ENCODE measurements around the gene ZNF865.

ZNF865 gene

DNA sequence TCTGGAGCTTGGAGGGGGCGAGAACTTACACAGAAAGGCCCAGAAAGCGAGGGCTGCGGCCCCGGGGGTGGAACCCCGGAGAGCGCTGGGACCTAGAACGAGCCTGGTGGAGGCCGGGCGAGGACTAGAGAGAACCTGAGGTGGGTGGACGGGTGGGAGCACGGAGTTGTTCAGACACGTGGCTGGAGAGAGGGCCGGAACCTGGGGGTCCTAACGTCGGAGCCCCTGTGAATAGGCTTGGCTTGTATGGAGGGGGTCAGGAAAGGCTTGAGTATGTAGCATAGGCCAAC is 38.4 kb downstream of the ZNF865 start:
- H3K36me3 Mint-ChIP-seq (ENCODE audit: insufficient read depth): peaks cover 40% of the 10 kb centered on the region
- no peak for DNase-seq
- H3K4me1 Mint-ChIP-seq (ENCODE audit: low read depth in 2 of 2): peaks cover 44 to 45% of the 10 kb centered on the region in 2 donors
- ATAC-seq (replicated peaks): no peak
- H3K27ac Mint-ChIP-seq: peak overlapping the region; percentile 84 to 91
- peaks cover 0 to 2% of the 10 kb centered on the region in 2 donors for H3K9me3 Mint-ChIP-seq
- peaks cover 0 to 3% of the 10 kb centered on the region in 2 donors for H3K27me3 Mint-ChIP-seq
- H3K4me3 Mint-ChIP-seq: peak overlapping the region; percentile 84 to 93

DNA sequence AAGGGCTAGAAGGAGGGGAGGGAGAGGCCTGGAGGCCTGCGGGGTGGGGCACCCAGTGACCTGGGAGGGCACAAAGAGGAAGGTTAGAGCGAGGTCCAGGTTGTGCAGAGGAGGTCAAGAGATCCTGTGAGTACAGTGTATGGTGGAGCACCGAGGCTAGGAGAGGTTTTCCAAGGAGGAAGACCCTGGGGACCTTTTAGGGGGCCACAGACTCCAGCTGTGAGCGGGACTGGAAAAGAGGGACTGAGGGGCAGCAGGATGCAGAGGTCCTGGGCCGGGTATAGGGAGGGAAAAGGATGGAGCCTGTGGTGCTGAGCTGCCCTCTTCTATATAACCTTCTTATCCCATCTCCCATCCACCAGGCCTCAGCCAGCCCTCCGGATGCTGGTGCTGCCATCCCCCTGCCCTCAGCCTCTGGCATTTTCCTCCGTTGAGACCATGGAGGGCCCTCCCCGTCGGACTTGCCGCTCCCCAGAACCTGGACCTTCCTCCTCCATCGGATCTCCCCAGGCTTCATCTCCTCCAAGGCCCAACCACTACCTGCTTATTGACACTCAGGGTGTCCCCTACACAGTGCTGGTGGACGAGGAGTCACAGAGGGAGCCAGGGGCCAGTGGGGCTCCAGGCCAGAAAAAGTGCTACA is 38.9 kb downstream of the ZNF865 start:
- Mint-ChIP-seq H3K4me3 (peak overlapping the region; percentile 84 to 93), H3K27me3 (peaks cover 0 to 7% of the 10 kb centered on the region in 2 donors), H3K4me1 (ENCODE audit: low read depth in 2 of 2) (peaks cover 41 to 42% of the 10 kb centered on the region in 2 donors), H3K9me3 (no peaks in the 10 kb centered on the region), H3K27ac (peak overlapping the region; percentile 84 to 91), H3K36me3 (ENCODE audit: insufficient read depth) (peaks cover 38% of the 10 kb centered on the region)
- DNase-seq (no peak), ATAC-seq (replicated peaks) (no peak)

DNA sequence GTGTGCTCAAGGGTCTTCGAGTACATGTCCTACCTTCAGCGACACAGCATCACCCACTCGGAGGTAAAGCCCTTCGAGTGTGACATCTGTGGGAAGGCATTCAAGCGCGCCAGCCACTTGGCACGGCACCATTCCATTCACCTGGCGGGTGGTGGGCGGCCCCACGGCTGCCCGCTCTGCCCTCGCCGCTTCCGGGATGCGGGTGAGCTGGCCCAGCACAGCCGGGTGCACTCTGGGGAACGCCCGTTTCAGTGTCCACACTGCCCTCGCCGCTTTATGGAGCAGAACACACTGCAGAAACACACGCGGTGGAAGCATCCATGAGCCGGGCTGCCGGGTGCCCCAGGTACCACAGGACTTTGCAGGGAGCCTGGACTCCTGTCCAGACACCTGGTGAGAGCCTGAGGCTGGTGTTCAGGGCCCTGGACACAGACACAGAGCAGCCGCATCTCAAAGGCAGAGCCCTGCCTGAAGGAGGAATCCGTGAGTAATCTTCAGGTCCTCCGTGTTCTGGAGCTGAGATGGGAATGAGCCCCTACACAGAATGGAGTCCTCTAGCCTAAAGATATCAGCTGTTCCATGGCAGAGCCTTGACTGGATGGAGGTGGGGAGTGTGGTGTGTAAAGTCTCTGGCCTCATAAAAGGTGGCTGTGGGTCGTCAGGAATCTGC is 39.5 kb downstream of the ZNF865 start:
- ATAC-seq (replicated peaks) (no peak), DNase-seq (no peak)
- no peaks in the 10 kb centered on the region for H3K9me3 Mint-ChIP-seq
- H3K4me1 Mint-ChIP-seq (ENCODE audit: low read depth in 2 of 2): peaks cover 41 to 45% of the 10 kb centered on the region in 2 donors
- peaks cover 0 to 14% of the 10 kb centered on the region in 2 donors for H3K27me3 Mint-ChIP-seq
- peak overlapping the region; percentile 84 to 93 for H3K4me3 Mint-ChIP-seq
- H3K36me3 Mint-ChIP-seq (ENCODE audit: insufficient read depth): peaks cover 38% of the 10 kb centered on the region
- H3K27ac Mint-ChIP-seq: peak overlapping the region; percentile 84 to 91

DNA sequence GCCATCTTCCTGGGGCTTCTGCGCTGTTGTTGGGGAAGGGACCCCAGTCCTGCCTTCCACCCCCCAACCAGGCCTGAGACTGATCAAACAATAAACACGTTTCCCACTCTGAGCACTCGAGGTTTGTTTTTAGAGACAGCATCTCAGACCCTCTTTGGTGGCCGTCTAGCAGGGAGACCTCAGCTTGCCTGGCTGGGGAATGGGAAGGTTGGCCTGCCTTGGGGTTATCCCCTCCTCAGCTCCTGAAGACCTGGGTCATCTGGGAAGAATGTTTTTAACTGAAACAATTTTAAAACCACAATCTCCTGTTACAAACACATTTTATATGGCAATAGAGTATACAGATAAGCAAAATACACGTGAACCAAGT is 40.0 kb downstream of the ZNF865 start:
- DNase-seq (no peak), ATAC-seq (replicated peaks) (no peak)
- H3K27me3 Mint-ChIP-seq: peaks cover 0 to 15% of the 10 kb centered on the region in 2 donors
- peaks cover 32% of the 10 kb centered on the region for H3K36me3 Mint-ChIP-seq (ENCODE audit: insufficient read depth)
- H3K9me3 Mint-ChIP-seq: no peaks in the 10 kb centered on the region
- peak overlapping the region; percentile 37 to 48 for H3K4me3 Mint-ChIP-seq
- H3K4me1 Mint-ChIP-seq (ENCODE audit: low read depth in 2 of 2): peaks cover 36 to 42% of the 10 kb centered on the region in 2 donors
- H3K27ac Mint-ChIP-seq: no peak overlapping the region

DNA sequence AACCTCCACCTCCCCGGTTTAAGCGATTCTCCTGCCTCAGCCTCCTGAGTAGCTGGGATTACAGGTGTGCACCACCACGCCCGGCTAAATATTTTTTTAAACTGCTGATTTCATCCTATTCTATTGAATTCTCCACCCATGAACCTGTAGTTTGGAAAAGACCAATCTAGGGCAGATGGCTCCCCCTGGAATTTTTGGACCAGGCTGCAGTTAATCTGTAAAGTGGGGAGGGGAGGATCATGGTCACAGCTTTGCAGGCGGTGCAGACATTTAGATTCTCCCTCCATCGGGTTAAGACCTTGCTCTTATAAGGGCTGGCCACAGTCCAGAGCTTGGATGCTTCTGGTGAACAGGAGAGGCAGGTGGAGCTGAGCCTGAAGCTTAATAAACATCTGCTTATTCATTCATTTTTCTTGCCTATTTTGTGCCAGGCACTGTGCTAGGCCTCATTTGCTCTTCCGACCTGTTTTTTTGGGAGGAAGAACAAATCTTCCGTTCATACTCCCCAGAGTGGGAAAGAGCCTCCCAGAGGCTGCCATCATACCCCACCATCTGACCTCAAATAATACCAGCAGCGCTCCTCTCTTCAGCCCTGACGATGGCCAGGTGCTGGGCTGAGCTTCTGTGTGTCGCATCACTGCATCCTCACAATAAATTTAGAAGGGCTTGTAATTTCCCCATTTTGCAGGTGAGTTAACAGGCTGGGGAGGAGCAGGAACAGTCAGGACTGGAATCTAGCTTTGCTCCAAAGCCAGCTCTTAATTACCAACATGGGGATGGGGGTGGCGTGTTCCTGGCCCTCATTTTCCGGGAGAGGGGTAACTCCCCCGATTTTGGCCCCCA is 41.7 kb downstream of the ZNF865 start:
- Mint-ChIP-seq H3K4me3 (peak overlapping the region; percentile 61 to 71), H3K27me3 (peaks cover 0 to 15% of the 10 kb centered on the region in 2 donors), H3K9me3 (no peaks in the 10 kb centered on the region), H3K4me1 (ENCODE audit: low read depth in 2 of 2) (peaks cover 25 to 32% of the 10 kb centered on the region in 2 donors), H3K36me3 (ENCODE audit: insufficient read depth) (peaks cover 30% of the 10 kb centered on the region), H3K27ac (no peak overlapping the region)
- no peak for DNase-seq
- no peak for ATAC-seq (replicated peaks)

DNA sequence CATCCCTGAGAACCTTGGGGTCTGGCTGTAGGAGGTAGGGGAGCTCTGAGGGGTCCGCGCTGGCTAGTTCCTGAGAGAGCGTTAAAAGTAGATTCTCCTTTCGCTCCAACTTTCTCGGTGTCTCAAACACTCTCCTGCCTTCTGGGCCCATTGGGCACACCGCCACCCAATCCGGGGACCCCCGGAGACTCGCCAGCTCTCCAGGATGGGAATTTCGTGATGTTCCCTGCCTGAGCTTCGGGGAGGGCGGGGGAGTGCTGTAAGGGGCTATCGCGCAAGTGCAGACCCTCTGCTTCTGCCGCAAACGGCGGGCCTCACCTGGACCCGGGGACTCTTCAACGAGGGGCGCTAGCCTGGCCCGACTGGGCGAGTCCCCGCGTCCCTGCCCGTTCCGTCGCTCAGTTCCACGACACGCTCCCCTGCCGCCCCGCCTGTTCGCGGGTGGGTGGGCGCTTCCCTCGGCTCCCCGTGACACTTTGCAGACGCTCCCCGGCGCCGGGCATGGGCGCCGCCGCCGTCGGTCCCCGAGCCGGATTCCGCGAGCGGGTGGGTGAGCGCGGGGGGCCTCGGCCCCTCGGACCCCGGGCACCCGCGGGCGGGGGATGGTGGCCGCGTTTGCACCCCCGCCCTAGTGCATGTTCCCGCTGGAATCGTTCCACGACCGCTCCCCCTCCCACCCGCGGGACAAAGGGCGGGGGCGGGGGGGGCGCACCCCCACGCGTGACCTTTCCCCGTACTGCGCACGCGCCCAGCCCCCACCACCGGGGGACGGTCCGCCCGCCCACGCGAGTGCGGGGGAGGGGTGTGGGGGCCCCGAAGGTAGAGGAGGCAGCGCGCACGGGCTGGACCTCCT is 42.5 kb downstream of the ZNF865 start, which contains the start of gene CCDC106:
Gene CCDC106 (plus strand): TSS at position 481 of the 853 bp plus-strand sequence. CDS start 835 bp downstream, outside the sequence.
- H3K27me3 Mint-ChIP-seq: peaks cover 0 to 15% of the 10 kb centered on the region in 2 donors
- peaks cover 21 to 29% of the 10 kb centered on the region in 2 donors for H3K4me1 Mint-ChIP-seq (ENCODE audit: low read depth in 2 of 2)
- ATAC-seq (replicated peaks) (peak; percentile 26), DNase-seq (peak in 1 of 3 experiments; percentile 17)
- H3K27ac Mint-ChIP-seq: peak within 1 kb of the TSS; percentile 51 to 79
- peaks cover 27% of the 10 kb centered on the region for H3K36me3 Mint-ChIP-seq (ENCODE audit: insufficient read depth)
- H3K9me3 Mint-ChIP-seq: no peaks in the 10 kb centered on the region
- peak within 1 kb of the TSS; percentile 61 to 82 for H3K4me3 Mint-ChIP-seq

DNA sequence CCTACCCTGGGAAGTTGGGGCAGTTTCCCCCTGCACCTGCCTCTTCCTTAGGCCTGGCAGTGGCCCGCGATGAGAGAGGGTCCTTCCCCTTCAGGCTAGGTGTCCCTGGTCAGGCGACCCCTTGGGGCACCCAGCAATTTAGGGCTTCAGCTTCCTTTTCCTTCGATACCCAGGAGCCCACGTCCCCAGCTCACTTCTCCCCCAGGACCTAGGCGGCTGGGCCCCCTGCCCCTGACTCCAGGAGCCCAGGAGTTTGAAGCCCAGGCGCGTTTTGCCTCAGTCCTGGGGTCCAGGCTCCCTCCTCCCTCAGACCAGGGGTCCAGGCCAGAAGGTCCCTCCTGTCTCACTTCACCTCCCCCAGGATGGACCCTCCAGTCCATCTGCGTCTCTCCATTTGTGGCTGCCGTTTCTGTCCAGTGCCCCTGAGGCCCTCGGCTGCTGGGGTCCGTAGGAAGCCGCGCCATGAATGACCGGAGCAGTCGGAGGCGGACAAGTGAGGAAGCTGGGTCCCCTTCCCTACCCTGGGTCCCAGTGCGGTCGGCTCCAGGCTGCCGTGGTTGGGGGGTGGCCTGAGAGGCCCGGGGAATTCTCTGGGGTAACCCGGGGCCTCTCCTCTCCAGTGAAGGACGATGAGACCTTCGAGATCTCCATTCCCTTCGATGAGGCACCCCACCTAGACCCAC is 43.3 kb downstream of the ZNF865 start:
- H3K36me3 Mint-ChIP-seq (ENCODE audit: insufficient read depth): peaks cover 26% of the 10 kb centered on the region
- DNase-seq (no peak), ATAC-seq (replicated peaks) (no peak)
- H3K4me1 Mint-ChIP-seq (ENCODE audit: low read depth in 2 of 2): peaks cover 15 to 26% of the 10 kb centered on the region in 2 donors
- no peaks in the 10 kb centered on the region for H3K9me3 Mint-ChIP-seq
- peak overlapping the region; percentile 51 to 79 for H3K27ac Mint-ChIP-seq
- peak overlapping the region; percentile 60 to 82 for H3K4me3 Mint-ChIP-seq
- H3K27me3 Mint-ChIP-seq: peaks cover 0 to 15% of the 10 kb centered on the region in 2 donors

DNA sequence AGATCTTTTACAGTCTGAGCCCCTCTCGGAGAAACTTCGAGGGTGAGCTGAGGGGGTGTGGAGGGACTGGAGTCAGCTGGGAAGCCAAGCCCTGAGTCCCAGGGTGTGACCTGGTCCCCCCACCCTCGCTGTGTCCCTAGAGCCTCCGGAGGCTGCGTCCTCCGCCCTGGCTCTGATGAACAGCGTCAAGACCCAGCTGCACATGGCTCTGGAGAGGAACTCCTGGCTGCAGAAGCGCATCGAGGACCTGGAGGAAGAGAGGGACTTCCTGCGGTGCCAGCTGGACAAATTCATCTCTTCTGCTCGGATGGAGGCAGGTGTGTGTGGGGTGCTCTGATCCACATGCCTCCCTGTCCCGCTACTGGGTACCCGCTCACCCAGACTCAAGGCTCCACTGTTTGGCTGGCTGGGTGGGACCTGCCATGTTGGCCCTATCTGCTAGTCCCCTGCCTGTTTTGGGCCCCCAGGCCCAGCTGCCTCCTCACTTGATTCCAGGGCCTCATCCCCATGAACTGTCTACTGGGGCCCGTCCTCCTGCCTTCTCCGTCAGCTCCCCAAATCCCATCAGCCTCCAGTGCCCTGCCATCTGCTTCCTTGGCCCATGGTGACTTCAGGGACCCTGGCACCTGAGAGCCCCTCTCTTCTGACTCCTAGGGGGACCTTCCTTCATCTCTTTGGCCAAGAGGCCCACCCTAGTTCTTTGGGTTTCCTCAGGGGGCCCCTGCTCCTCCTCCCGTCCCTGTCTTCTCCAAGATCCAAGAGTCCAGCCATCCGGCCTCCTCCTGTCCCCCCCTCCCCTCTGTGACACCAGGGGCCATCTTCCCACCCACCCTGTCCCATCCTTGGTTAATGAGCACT is 44.0 kb downstream of the ZNF865 start:
- Mint-ChIP-seq H3K4me3 (peak overlapping the region in 1 of 2 donors; percentile 82), H3K4me1 (ENCODE audit: low read depth in 2 of 2) (peaks cover 10 to 22% of the 10 kb centered on the region in 2 donors), H3K27me3 (peaks cover 0 to 15% of the 10 kb centered on the region in 2 donors)

DNA sequence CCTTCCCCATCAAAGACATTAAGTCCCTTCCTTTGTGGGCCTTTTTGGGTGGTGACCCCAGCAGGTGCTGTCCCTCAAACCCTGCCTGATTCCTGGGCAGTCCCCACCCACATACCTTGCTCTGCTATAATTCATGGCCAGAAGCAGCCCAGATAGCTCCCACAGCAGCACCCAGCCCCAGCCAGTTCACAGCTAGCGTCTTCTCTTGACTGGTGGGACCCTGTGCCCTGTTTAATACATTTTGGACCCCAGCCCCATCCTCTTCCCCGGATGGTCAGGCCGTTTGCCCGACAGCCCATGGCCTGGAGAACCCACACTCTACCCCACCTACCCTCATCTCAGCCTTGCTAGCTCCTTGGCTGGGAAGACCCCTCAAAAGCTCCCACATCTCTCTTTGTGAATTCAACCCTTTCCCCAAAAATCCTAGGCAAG is 44.7 kb downstream of the ZNF865 start:
- H3K36me3 Mint-ChIP-seq (ENCODE audit: insufficient read depth): peaks cover 40% of the 10 kb centered on the region
- H3K4me3 Mint-ChIP-seq: peak overlapping the region; percentile 53 to 82
- H3K9me3 Mint-ChIP-seq: no peaks in the 10 kb centered on the region
- DNase-seq (no peak), ATAC-seq (replicated peaks) (no peak)
- peaks cover 8 to 20% of the 10 kb centered on the region in 2 donors for H3K4me1 Mint-ChIP-seq (ENCODE audit: low read depth in 2 of 2)
- peaks cover 0 to 15% of the 10 kb centered on the region in 2 donors for H3K27me3 Mint-ChIP-seq
- H3K27ac Mint-ChIP-seq: no peak overlapping the region

More for the DNA sequence above, 44.0 kb downstream of the ZNF865 start:
- Mint-ChIP-seq H3K27ac (peak overlapping the region; percentile 19 to 51), H3K36me3 (ENCODE audit: insufficient read depth) (peaks cover 33% of the 10 kb centered on the region), H3K9me3 (no peaks in the 10 kb centered on the region)
- ATAC-seq (replicated peaks) (no peak), DNase-seq (no peak)

DNA sequence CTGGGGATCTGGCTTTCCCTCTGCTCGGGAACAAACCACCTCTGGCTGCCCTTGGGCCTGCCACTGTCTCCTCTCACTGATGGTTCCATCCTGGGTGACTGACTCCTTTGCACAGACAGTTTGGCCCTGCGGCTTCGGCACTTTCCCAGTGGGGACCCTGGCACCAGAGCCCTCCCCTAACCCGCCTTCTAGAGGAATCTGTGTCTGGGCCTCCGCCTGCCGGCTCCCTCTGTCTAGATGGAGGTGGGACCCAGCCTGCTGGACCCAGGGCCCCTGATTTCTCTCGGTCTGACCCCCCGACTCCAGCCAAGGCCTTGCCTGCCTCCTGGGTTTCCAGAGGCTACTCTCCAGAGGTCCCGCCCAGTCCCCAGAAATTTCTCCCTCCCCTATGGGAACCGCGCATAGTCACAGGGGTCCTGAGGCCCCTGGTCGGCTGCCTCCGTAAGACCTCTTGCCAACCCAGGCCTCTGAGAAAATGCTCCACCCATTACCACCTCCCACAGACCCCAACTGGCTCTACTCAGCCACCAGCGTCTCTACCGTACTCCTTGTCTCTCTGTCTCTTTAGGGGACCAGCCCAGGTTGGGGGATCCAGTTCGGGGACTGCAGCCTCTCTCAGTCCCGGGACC is 45.3 kb downstream of the ZNF865 start:
- H3K9me3 Mint-ChIP-seq: no peaks in the 10 kb centered on the region
- DNase-seq: no peak
- peak overlapping the region; percentile 66 to 86 for H3K27ac Mint-ChIP-seq
- ATAC-seq (replicated peaks): no peak
- H3K4me1 Mint-ChIP-seq (ENCODE audit: low read depth in 2 of 2): peaks cover 10 to 23% of the 10 kb centered on the region in 2 donors
- peaks cover 44% of the 10 kb centered on the region for H3K36me3 Mint-ChIP-seq (ENCODE audit: insufficient read depth)
- H3K4me3 Mint-ChIP-seq: no peak overlapping the region
- H3K27me3 Mint-ChIP-seq: peaks cover 0 to 15% of the 10 kb centered on the region in 2 donors

DNA sequence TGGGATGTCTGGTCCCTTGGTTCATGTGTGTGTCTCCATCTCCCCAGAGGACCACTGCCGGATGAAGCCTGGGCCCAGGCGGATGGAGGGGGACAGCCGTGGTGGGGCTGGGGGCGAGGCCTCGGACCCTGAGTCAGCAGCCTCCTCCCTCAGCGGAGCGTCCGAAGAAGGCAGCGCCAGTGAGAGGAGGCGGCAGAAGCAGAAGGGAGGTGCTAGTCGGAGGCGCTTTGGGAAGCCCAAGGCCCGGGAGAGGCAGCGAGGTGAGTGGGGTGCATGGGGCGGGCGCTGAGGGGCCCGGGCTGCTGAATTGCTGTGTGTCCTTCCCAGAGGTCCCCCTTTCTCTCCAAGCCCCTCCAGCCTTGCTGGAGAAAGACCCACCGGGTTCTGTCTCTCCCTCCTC is 45.8 kb downstream of the ZNF865 start:
- Mint-ChIP-seq H3K4me3 (no peak overlapping the region), H3K27me3 (peaks cover 0 to 15% of the 10 kb centered on the region in 2 donors), H3K36me3 (ENCODE audit: insufficient read depth) (peaks cover 42% of the 10 kb centered on the region), H3K27ac (peak overlapping the region in 1 of 2 donors; percentile 86), H3K4me1 (ENCODE audit: low read depth in 2 of 2) (peaks cover 15 to 28% of the 10 kb centered on the region in 2 donors), H3K9me3 (no peaks in the 10 kb centered on the region)
- ATAC-seq (replicated peaks): no peak
- no peak for DNase-seq
